KMS-11 (cell line): ENCODE results near the gene RAB11FIP4.

ENCODE experiments used
- H2AFZ ChIP-seq: fragments of 200-600 bp; sonication (generic); 2 replicates; pipeline ENCODE4 v1.6.1; 2016; ENCODE audit warnings: antibody characterized with exemption, mixed run types, low read depth
- H3K27ac ChIP-seq: fragments of 200-600 bp; sonication (generic); 2 replicates; pipeline ENCODE4 v1.6.1; 2016; ENCODE audit warnings: mild to moderate bottlenecking, mixed run types
- H3K27me3 ChIP-seq: fragments of 200-600 bp; sonication (generic); 2 replicates; pipeline ENCODE4 v1.6.1; 2017; ENCODE audit warnings: mild to moderate bottlenecking, low read depth, mixed run types, moderate library complexity; ENCODE audit not compliant: insufficient read depth
- H3K36me3 ChIP-seq: fragments of 200-600 bp; sonication (generic); 2 replicates; pipeline ENCODE4 v1.6.1; 2017; ENCODE audit warnings: mild to moderate bottlenecking, mixed run types; ENCODE audit not compliant: insufficient read depth
- H3K4me1 ChIP-seq: fragments of 200-600 bp; sonication (generic); 2 replicates; pipeline ENCODE4 v1.6.1; 2016; ENCODE audit warnings: mild to moderate bottlenecking, low read depth, mixed run types; ENCODE audit not compliant: poor library complexity, severe bottlenecking
- H3K4me2 ChIP-seq: fragments of 200-600 bp; sonication (generic); 2 replicates; pipeline ENCODE4 v1.7.0; 2016; ENCODE audit warnings: mild to moderate bottlenecking, mixed run types
- H3K4me3 ChIP-seq: fragments of 200-600 bp; sonication (generic); IDR thresholded peaks from 2 replicates; pipeline ENCODE4 v1.6.1; 2017; ENCODE audit warnings: low read depth, low read length, mixed read lengths; ENCODE audit not compliant: insufficient read depth
- H3K79me2 ChIP-seq: fragments of 200-600 bp; sonication (generic); 2 replicates; pipeline ENCODE4 v1.6.1; 2016; ENCODE audit warnings: low read depth, mixed run types; ENCODE audit not compliant: insufficient read depth
- H3K9ac ChIP-seq: fragments of 200-600 bp; sonication (generic); 2 replicates; pipeline ENCODE4 v1.6.1; 2016; ENCODE audit warnings: mild to moderate bottlenecking, mixed run types
- H4K20me1 ChIP-seq: fragments of 200-600 bp; sonication (generic); 2 replicates; pipeline ENCODE4 v1.6.1; 2016; ENCODE audit warnings: mild to moderate bottlenecking, mixed run types; ENCODE audit not compliant: insufficient read depth
- TF ChIP-seq, protein P1 (sequence below): fragments of 200-600 bp; sonication (generic); conservative IDR thresholded peaks from 2 replicates; pipeline ENCODE4 v1.6.1; 2017; ENCODE audit warnings: low read depth, mild to moderate bottlenecking, antibody characterized with exemption, low read length, moderate library complexity, mixed read lengths

The RAB11FIP4 gene

DNA sequence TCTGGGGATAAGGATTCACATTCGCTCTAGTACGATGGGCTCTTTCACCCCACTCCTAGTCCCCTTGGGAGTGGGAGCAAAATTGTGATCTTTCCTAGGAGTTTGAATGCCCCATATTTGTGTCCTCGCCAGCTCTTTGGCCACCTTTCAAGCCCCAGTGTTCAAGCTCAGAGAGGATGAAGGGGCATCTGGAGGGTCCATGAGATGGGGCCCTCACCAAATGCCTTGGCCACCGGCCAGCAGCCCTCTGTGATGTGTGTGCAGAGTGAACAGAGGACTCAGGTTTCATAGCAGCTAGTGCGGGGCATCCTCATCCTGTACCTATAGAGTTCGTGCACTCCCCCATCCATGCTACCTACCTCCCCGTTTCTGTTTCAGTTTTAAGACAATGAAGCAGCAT, 140.6 kb downstream of the RAB11FIP4 start:
- TF ChIP-seq, protein P1, sequence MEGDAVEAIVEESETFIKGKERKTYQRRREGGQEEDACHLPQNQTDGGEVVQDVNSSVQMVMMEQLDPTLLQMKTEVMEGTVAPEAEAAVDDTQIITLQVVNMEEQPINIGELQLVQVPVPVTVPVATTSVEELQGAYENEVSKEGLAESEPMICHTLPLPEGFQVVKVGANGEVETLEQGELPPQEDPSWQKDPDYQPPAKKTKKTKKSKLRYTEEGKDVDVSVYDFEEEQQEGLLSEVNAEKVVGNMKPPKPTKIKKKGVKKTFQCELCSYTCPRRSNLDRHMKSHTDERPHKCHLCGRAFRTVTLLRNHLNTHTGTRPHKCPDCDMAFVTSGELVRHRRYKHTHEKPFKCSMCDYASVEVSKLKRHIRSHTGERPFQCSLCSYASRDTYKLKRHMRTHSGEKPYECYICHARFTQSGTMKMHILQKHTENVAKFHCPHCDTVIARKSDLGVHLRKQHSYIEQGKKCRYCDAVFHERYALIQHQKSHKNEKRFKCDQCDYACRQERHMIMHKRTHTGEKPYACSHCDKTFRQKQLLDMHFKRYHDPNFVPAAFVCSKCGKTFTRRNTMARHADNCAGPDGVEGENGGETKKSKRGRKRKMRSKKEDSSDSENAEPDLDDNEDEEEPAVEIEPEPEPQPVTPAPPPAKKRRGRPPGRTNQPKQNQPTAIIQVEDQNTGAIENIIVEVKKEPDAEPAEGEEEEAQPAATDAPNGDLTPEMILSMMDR = no peak

GRCh38 chr17:31532526-31532925, 141.1 kb downstream of the RAB11FIP4 start:
- H3K9ac ChIP-seq = no peak overlapping the region
- H3K27me3 ChIP-seq = no peaks in the 10 kb centered on the region
- no peaks in the 10 kb centered on the region for H4K20me1 ChIP-seq
- no peaks in the 10 kb centered on the region for H3K79me2 ChIP-seq
- H3K36me3 ChIP-seq = no peaks in the 10 kb centered on the region
- H3K4me3 ChIP-seq = no peak overlapping the region
- H3K27ac ChIP-seq = no peak overlapping the region
- H2AFZ ChIP-seq = no peak overlapping the region
- H3K4me1 ChIP-seq = peaks cover 26% of the 10 kb centered on the region
- TF ChIP-seq, protein P1 = no peak
- H3K4me2 ChIP-seq = no peak overlapping the region

More for the DNA sequence above, 140.6 kb downstream of the RAB11FIP4 start:
- Histone ChIP-seq H3K4me2 (no peak overlapping the region), H3K79me2 (no peaks in the 10 kb centered on the region), H3K27ac (no peak overlapping the region), H3K27me3 (no peaks in the 10 kb centered on the region), H3K4me1 (peaks cover 22% of the 10 kb centered on the region), H3K9ac (no peak overlapping the region), H3K36me3 (no peaks in the 10 kb centered on the region), H4K20me1 (no peaks in the 10 kb centered on the region), H2AFZ (no peak overlapping the region), H3K4me3 (no peak overlapping the region)

DNA sequence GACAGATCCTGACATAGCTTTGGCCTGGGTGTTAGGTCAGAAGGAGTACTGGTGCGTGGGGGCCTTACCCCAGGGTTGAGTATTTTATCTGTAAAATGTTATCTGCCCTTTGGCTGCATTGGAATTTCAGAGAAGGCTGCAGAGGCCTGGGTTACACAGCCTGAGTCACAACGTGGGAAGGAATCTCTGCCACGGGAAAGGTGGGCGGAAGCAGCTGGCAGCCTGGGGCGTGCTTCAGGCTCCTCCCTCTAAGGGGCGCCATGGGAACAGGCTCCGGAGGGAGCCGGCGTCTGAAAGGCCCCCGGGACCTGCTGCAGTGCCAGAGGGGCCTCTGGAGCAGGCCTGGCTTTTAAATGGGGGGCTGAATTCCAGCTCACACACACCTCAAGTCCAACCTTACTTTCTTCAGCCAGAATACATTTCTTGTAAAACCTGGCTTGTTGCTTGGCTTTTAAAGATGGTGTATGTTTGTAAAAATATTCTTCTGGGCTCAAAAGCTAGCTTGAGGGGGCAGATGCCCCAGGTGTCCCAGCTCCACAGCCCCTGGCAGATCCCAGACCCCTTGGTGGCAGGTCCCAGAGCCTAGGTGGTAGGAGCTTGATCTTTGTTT, 142.2 kb downstream of the RAB11FIP4 start:
- no peak overlapping the region for H3K27ac ChIP-seq
- H2AFZ ChIP-seq = no peak overlapping the region
- no peaks in the 10 kb centered on the region for H3K36me3 ChIP-seq
- peaks cover 37% of the 10 kb centered on the region for H3K4me1 ChIP-seq
- TF ChIP-seq, protein P1 = peak; percentile 48
- H3K4me2 ChIP-seq = no peak overlapping the region
- H3K9ac ChIP-seq = no peak overlapping the region
- H3K4me3 ChIP-seq = no peak overlapping the region
- no peaks in the 10 kb centered on the region for H3K79me2 ChIP-seq
- no peaks in the 10 kb centered on the region for H3K27me3 ChIP-seq
- H4K20me1 ChIP-seq = no peaks in the 10 kb centered on the region

- Histone ChIP-seq H3K36me3 (no peaks in the 10 kb centered on the region), H2AFZ (no peak overlapping the region), H3K27me3 (no peaks in the 10 kb centered on the region), H3K4me1 (peaks cover 39% of the 10 kb centered on the region), H3K27ac (no peak overlapping the region), H4K20me1 (no peaks in the 10 kb centered on the region), H3K79me2 (no peaks in the 10 kb centered on the region), H3K9ac (no peak overlapping the region), H3K4me2 (no peak overlapping the region), H3K4me3 (no peak overlapping the region)
- TF ChIP-seq, protein P1 = no peak
Observed at GRCh38 chr17:31534223-31534888, 142.9 kb downstream of the RAB11FIP4 start.
